Caco-2 (cell line): Measurements from ENCODE around the gene NACA2. TPM values are rescaled to one million over a fixed set of nuclear protein-coding genes. Genes with fewer than 3 reads are reported as not detected.

Source experiments
- BruUV-seq: library from RNA; stranded (reverse); fragments of 400-500 nt; replicated peaks from 2 replicates; lab custom pipeline; 2021; lab: Mats Ljungman, UMichigan
- CTCF ChIA-PET: fragments of 300-600 bp; sonication (Branson Sonifier 250); formaldehyde crosslinking; loops from one replicate; lab custom pipeline; 2022; ENCODE audit warnings: antibody characterized with exemption; lab: Charles Lee
- POLR2A ChIA-PET: fragments of 300-600 bp; sonication (Branson Sonifier 250); formaldehyde crosslinking; loops from one replicate; lab custom pipeline; 2022; ENCODE audit warnings: antibody characterized with exemption; lab: Charles Lee
- DNase-seq, 2 experiments: peaks; one replicate each; pipeline versions ENCODE4 v3.0.0 to v3.0.0-alpha.2; 2020 to 2022
- H3K27me3 ChIP-seq: replicated peaks from 2 replicates; pipeline ENCODE4 v1.6.0; 2011; ENCODE audit warnings: low read length; ENCODE audit not compliant: control insufficient read depth, insufficient read depth
- H3K36me3 ChIP-seq: 2 replicates; pipeline ENCODE4 v1.5.1; 2011; ENCODE audit warnings: low read length; ENCODE audit not compliant: control insufficient read depth, insufficient read depth
- H3K4me1 ChIP-seq: fragments of 250-450 bp; sonication (Bioruptor Pico); 2 replicates; pipeline ENCODE4 v1.5.1; 2020; ENCODE audit warnings: mild to moderate bottlenecking
- H3K4me3 ChIP-seq: 2 replicates; pipeline ENCODE4 v1.5.1; 2011; ENCODE audit warnings: low read depth, mild to moderate bottlenecking, control low read depth, low read length
- H3K9me3 ChIP-seq: fragments of 250-450 bp; sonication (Bioruptor Pico); 2 replicates; pipeline ENCODE4 v1.5.1; 2020; ENCODE audit warnings: mild to moderate bottlenecking, moderate library complexity
- H3K27ac Mint-ChIP-seq: one replicate; pipeline ENCODE4 v1.8.0; 2022; ENCODE audit warnings: mixed read lengths; ENCODE audit not compliant: unreplicated experiment
- H3K27me3 Mint-ChIP-seq: one replicate; pipeline ENCODE4 v1.8.0; 2022; ENCODE audit warnings: mixed read lengths; ENCODE audit not compliant: insufficient read depth, unreplicated experiment
- H3K36me3 Mint-ChIP-seq: one replicate; pipeline ENCODE4 v1.8.0; 2022; ENCODE audit warnings: mild to moderate bottlenecking, mixed read lengths; ENCODE audit not compliant: insufficient read depth, unreplicated experiment
- H3K4me1 Mint-ChIP-seq: one replicate; pipeline ENCODE4 v1.8.0; 2022; ENCODE audit warnings: low read depth, mixed read lengths; ENCODE audit not compliant: unreplicated experiment
- H3K4me3 Mint-ChIP-seq: one replicate; pipeline ENCODE4 v1.8.0; 2022; ENCODE audit warnings: mild to moderate bottlenecking, moderate library complexity, mixed read lengths; ENCODE audit not compliant: unreplicated experiment
- H3K9me3 Mint-ChIP-seq: one replicate; pipeline ENCODE4 v1.8.0; 2022; ENCODE audit warnings: mixed read lengths; ENCODE audit not compliant: unreplicated experiment
- CTCF ChIP-seq, 2 experiments: fragments of 200-600 bp in 1 of 2; IDR thresholded peaks; 1 replicate in 1 of 2; 2 replicates in 1 of 2; pipeline versions ENCODE4 v1.5.1 to v1.8.0; 2011 to 2022; ENCODE audit warnings: antibody characterized with exemption in 1 of 2, control low read depth in 1 of 2, inconsistent platforms in 1 of 2, low read depth in 1 of 2, low read length in 1 of 2, mild to moderate bottlenecking in 1 of 2, moderate library complexity in 1 of 2; ENCODE audit not compliant: insufficient read depth in 1 of 2, severe bottlenecking in 1 of 2, unreplicated experiment in 1 of 2
- intact Hi-C: fragments of 100-400 bp; cut with micrococcal nuclease; formaldehyde crosslinking; loops from one replicate; pipeline ENCODE4 v1.10.0; 2022; ENCODE audit not compliant: unreplicated experiment
- total RNA-seq: library from RNA; stranded (reverse); gene quantifications from 2 replicates; pipeline ENCODE4 v1.2.3, GENCODE V29; 2022

Gene NACA2
- total RNA-seq, 1 experiment from 2014 or later = not detected

- POLR2A ChIA-PET = no interaction called here
- no peak overlapping the region for H3K27ac Mint-ChIP-seq
- peaks cover 6% of the 10 kb centered on the region for H3K4me1 Mint-ChIP-seq
- no peaks in the 10 kb centered on the region for H3K36me3 Mint-ChIP-seq
- H3K4me1 ChIP-seq = no peaks in the 10 kb centered on the region
- no TSS peak for BruUV-seq
- intact Hi-C loops = no loop called here
- peaks cover 24% of the 10 kb centered on the region for H3K9me3 Mint-ChIP-seq
- no peaks in the 10 kb centered on the region for H3K36me3 ChIP-seq
- no peak overlapping the region for H3K4me3 Mint-ChIP-seq
- H3K9me3 ChIP-seq = peaks cover 9% of the 10 kb centered on the region
- no peaks in the 10 kb centered on the region for H3K27me3 Mint-ChIP-seq
- no peak overlapping the region for H3K4me3 ChIP-seq
- H3K27me3 ChIP-seq = no peaks in the 10 kb centered on the region
- TF ChIP-seq CTCF (IDR thresholded peaks at IDR 0.05; ENCODE audit: insufficient read depth in 1 of 2, low read depth in 1 of 2, low read length in 1 of 2, severe bottlenecking in 1 of 2, unreplicated experiment in 1 of 2) = no peak
- CTCF ChIA-PET = no interaction called here
- no peak for DNase-seq
Measured at GRCh38 chr17:61614219-61614618, 23.2 kb upstream of the NACA2 start.

- no peaks in the 10 kb centered on the region for H3K9me3 ChIP-seq
- no TSS peak for BruUV-seq
- no peak for DNase-seq
- ChIA-PET POLR2A (no interaction called here), CTCF (no interaction called here)
- Mint-ChIP-seq H3K27me3 (no peaks in the 10 kb centered on the region), H3K27ac (no peak overlapping the region), H3K4me1 (peaks cover 6% of the 10 kb centered on the region), H3K9me3 (peaks cover 10% of the 10 kb centered on the region), H3K4me3 (no peak overlapping the region), H3K36me3 (no peaks in the 10 kb centered on the region)
- no peak overlapping the region for H3K4me3 ChIP-seq
- TF ChIP-seq CTCF (IDR thresholded peaks at IDR 0.05; ENCODE audit: insufficient read depth in 1 of 2, low read depth in 1 of 2, low read length in 1 of 2, severe bottlenecking in 1 of 2, unreplicated experiment in 1 of 2) = no peak
- H3K36me3 ChIP-seq = no peaks in the 10 kb centered on the region
- intact Hi-C loops = no loop called here
- no peaks in the 10 kb centered on the region for H3K27me3 ChIP-seq
- no peaks in the 10 kb centered on the region for H3K4me1 ChIP-seq
Measured at GRCh38 chr17:61611323-61611722, 20.3 kb upstream of the NACA2 start.

GRCh38 chr17:61605692-61606091, 14.7 kb upstream of the NACA2 start:
- H3K36me3 Mint-ChIP-seq = no peaks in the 10 kb centered on the region
- BruUV-seq = no TSS peak
- intact Hi-C loops = no loop called here
- ChIA-PET CTCF (interaction anchor here (0.6 kb wide), 1 partner anchor 196 kb away, joined by 3 read pairs; no protein-coding TSS in a partner anchor), POLR2A (no interaction called here)
- H3K4me1 Mint-ChIP-seq = no peaks in the 10 kb centered on the region
- Histone ChIP-seq H3K4me3 (no peak overlapping the region), H3K4me1 (no peaks in the 10 kb centered on the region), H3K9me3 (no peaks in the 10 kb centered on the region), H3K36me3 (no peaks in the 10 kb centered on the region), H3K27me3 (no peaks in the 10 kb centered on the region)
- H3K27me3 Mint-ChIP-seq = no peaks in the 10 kb centered on the region
- no peak overlapping the region for H3K27ac Mint-ChIP-seq
- H3K4me3 Mint-ChIP-seq = no peak overlapping the region
- TF ChIP-seq CTCF (IDR thresholded peaks at IDR 0.05; ENCODE audit: insufficient read depth in 1 of 2, low read depth in 1 of 2, low read length in 1 of 2, severe bottlenecking in 1 of 2, unreplicated experiment in 1 of 2) = no peak
- no peak for DNase-seq
- H3K9me3 Mint-ChIP-seq = no peaks in the 10 kb centered on the region
